H9 (cell line): Measurements from ENCODE around the gene CDC42EP4. TPM values are rescaled to one million over a fixed set of nuclear protein-coding genes. Genes with fewer than 3 reads are reported as not detected.

Experiments
- DNase-seq: peaks from one replicate; pipeline ENCODE4 v3.0.0-alpha.2; 2017
- H2AFZ ChIP-seq: one replicate; pipeline ENCODE4 v1.6.1; 2013; ENCODE audit warnings: mild to moderate bottlenecking, low read length, control low read depth, moderate library complexity
- H2AK5ac ChIP-seq: 2 replicates; pipeline ENCODE4 v1.6.1; 2013; ENCODE audit warnings: low read length, control low read depth, mixed read lengths; ENCODE audit not compliant: insufficient read length
- H2BK120ac ChIP-seq: one replicate; pipeline ENCODE4 v1.6.1; 2013; ENCODE audit warnings: low read depth, mild to moderate bottlenecking, low read length, control low read depth, inconsistent platforms; ENCODE audit not compliant: poor library complexity, severe bottlenecking
- H2BK12ac ChIP-seq: 2 replicates; pipeline ENCODE4 v1.6.1; 2013; ENCODE audit warnings: low read length, control low read depth, mixed read lengths, low read depth; ENCODE audit not compliant: insufficient read length
- H2BK15ac ChIP-seq: 2 replicates; pipeline ENCODE4 v1.6.1; 2013; ENCODE audit warnings: low read depth, low read length, control low read depth
- H2BK20ac ChIP-seq: one replicate; pipeline ENCODE4 v1.6.1; 2013; ENCODE audit warnings: low read depth, mild to moderate bottlenecking, low read length, control low read depth, inconsistent platforms; ENCODE audit not compliant: poor library complexity, severe bottlenecking
- H2BK5ac ChIP-seq: 2 replicates; pipeline ENCODE4 v1.6.1; 2013; ENCODE audit warnings: low read length, control low read depth, mixed read lengths; ENCODE audit not compliant: insufficient read length
- H3K14ac ChIP-seq: 2 replicates; pipeline ENCODE4 v1.6.1; 2013; ENCODE audit warnings: low read length, control low read depth; ENCODE audit not compliant: insufficient read depth
- H3K18ac ChIP-seq: 2 replicates; pipeline ENCODE4 v1.6.1; 2013; ENCODE audit warnings: low read depth, mild to moderate bottlenecking, mixed read lengths, low read length, control low read depth; ENCODE audit not compliant: insufficient read length
- H3K23ac ChIP-seq: 2 replicates; pipeline ENCODE4 v1.6.1; 2013; ENCODE audit warnings: low read length, control low read depth, mixed read lengths, low read depth; ENCODE audit not compliant: insufficient read length
- H3K23me2 ChIP-seq: 2 replicates; pipeline ENCODE4 v1.6.1; 2013; ENCODE audit warnings: low read depth, mild to moderate bottlenecking, mixed read lengths, low read length, control low read depth; ENCODE audit not compliant: insufficient read length, poor library complexity, severe bottlenecking
- H3K27ac ChIP-seq: 2 replicates; pipeline ENCODE4 v1.5.1; 2013; ENCODE audit warnings: low read length, control low read depth, mixed read lengths, low read depth; ENCODE audit not compliant: insufficient read length
- H3K27me3 ChIP-seq: 2 replicates; pipeline ENCODE4 v1.6.1; 2013; ENCODE audit warnings: low read length, control low read depth, inconsistent platforms; ENCODE audit not compliant: insufficient read depth
- H3K4ac ChIP-seq: 2 replicates; pipeline ENCODE4 v1.6.1; 2013; ENCODE audit warnings: low read depth, mild to moderate bottlenecking, control low read depth, inconsistent platforms, low read length, moderate library complexity
- H3K4me1 ChIP-seq: 2 replicates; pipeline ENCODE4 v1.6.1; 2013; ENCODE audit warnings: low read length, control low read depth, inconsistent platforms; ENCODE audit not compliant: insufficient read depth
- H3K4me2 ChIP-seq: 2 replicates; pipeline ENCODE4 v1.6.1; 2013; ENCODE audit warnings: low read length, control low read depth, mixed read lengths; ENCODE audit not compliant: insufficient read length, insufficient read depth
- H3K56ac ChIP-seq: 2 replicates; pipeline ENCODE4 v1.6.1; 2013; ENCODE audit warnings: low read depth, mild to moderate bottlenecking, mixed read lengths, low read length, control low read depth; ENCODE audit not compliant: insufficient read length
- H3K79me1 ChIP-seq: 2 replicates; pipeline ENCODE4 v1.6.1; 2013; ENCODE audit warnings: low read depth, mild to moderate bottlenecking, moderate library complexity, low read length, control low read depth, inconsistent platforms; ENCODE audit not compliant: insufficient read depth, poor library complexity, severe bottlenecking
- H3K79me2 ChIP-seq: 2 replicates; pipeline ENCODE4 v1.6.1; 2013; ENCODE audit warnings: low read length, control low read depth, inconsistent platforms; ENCODE audit not compliant: insufficient read depth
- H3K9ac ChIP-seq: 2 replicates; pipeline ENCODE4 v1.6.1; 2013; ENCODE audit warnings: low read length, control low read depth, mixed read lengths; ENCODE audit not compliant: insufficient read length; ENCODE audit errors: extremely low read depth
- H3K9me3 ChIP-seq: one replicate; pipeline ENCODE4 v1.6.1; 2013; ENCODE audit warnings: low read depth, low read length, inconsistent platforms; ENCODE audit not compliant: control insufficient read depth
- H3T11ph ChIP-seq: one replicate; pipeline ENCODE4 v1.6.1; 2013; ENCODE audit warnings: mild to moderate bottlenecking, low read length, control low read depth, inconsistent platforms
- H4K20me1 ChIP-seq: one replicate; pipeline ENCODE4 v1.6.1; 2013; ENCODE audit not compliant: control insufficient read depth, insufficient read length, insufficient read depth
- H4K5ac ChIP-seq: 2 replicates; pipeline ENCODE4 v1.6.1; 2013; ENCODE audit warnings: low read depth, mild to moderate bottlenecking, mixed read lengths, low read length, control low read depth; ENCODE audit not compliant: insufficient read length
- H4K8ac ChIP-seq: replicated peaks from 2 replicates; pipeline ENCODE4 v1.6.1; 2013; ENCODE audit warnings: low read length, control low read depth, mixed read lengths, low read depth; ENCODE audit not compliant: insufficient read length
- H4K91ac ChIP-seq: 2 replicates; pipeline ENCODE4 v1.6.1; 2013; ENCODE audit warnings: low read depth, mild to moderate bottlenecking, moderate library complexity, mixed read lengths, low read length, control low read depth; ENCODE audit not compliant: insufficient read length
- H3K27ac Mint-ChIP-seq, 3 experiments: 2 replicates in 2 of 3; 3 replicates in 1 of 3; pipeline ENCODE4 v1.8.0; 2020 to 2021; ENCODE audit warnings: mixed read lengths in 3 of 3, mild to moderate bottlenecking in 1 of 3, moderate library complexity in 1 of 3
- H3K27me3 Mint-ChIP-seq: 2 replicates; pipeline ENCODE4 v1.8.0; 2021; ENCODE audit warnings: low read depth, mild to moderate bottlenecking, moderate library complexity, mixed read lengths
- H3K36me3 Mint-ChIP-seq, 3 experiments: 2 replicates in 2 of 3; 3 replicates in 1 of 3; pipeline ENCODE4 v1.8.0; 2020 to 2021; ENCODE audit warnings: low read depth in 3 of 3, mixed read lengths in 3 of 3; ENCODE audit not compliant: insufficient read depth in 1 of 3
- H3K4me1 Mint-ChIP-seq, 2 experiments: 2 replicates each; pipeline ENCODE4 v1.8.0; 2020; ENCODE audit warnings: mixed read lengths in 2 of 2
- H3K4me3 Mint-ChIP-seq, 2 experiments: 2 replicates in 1 of 2; 3 replicates in 1 of 2; pipeline ENCODE4 v1.8.0; 2020 to 2021; ENCODE audit warnings: mild to moderate bottlenecking in 2 of 2, mixed read lengths in 2 of 2, moderate library complexity in 1 of 2
- H3K9me3 Mint-ChIP-seq, 2 experiments: 2 replicates in 1 of 2; 3 replicates in 1 of 2; pipeline ENCODE4 v1.8.0; 2020; ENCODE audit warnings: mild to moderate bottlenecking in 2 of 2, mixed read lengths in 2 of 2, moderate library complexity in 1 of 2
- CTCF ChIP-seq: fragments of 200-600 bp; sonication (generic); conservative IDR thresholded peaks from 3 replicates; pipeline ENCODE4 v1.8.0; 2021; ENCODE audit warnings: antibody characterized with exemption, mild to moderate bottlenecking
- WGBS: extraction: QIAGEN DNeasy Blood & Tissue Kit; methylation state at CpG from one replicate; pipeline ENCODE4 v1.1.7; 2013; ENCODE audit warnings: missing lambda C conversion rate, low lambda C conversion rate, mixed read lengths; ENCODE audit not compliant: insufficient read length; ENCODE audit errors: extremely low coverage; 5-methylcytosine and 5-hydroxymethylcytosine counted together
- total RNA-seq: library from RNA; stranded (reverse); gene quantifications from 2 replicates; pipeline ENCODE4 v1.2.1, GENCODE V29; 2021

CDC42EP4 gene
- total RNA-seq, 1 experiment from 2014 or later, result 27.1 TPM

- no peaks in the 10 kb centered on the region for H3K79me2 ChIP-seq
- no peak overlapping the region for H4K8ac ChIP-seq
- Mint-ChIP-seq H3K36me3 (peaks cover 0 to 16% (median 0%) of the 10 kb centered on the region in 3 experiments; a peak in 3 of 7 replicates), H3K27me3 (no peaks in the 10 kb centered on the region; the same call in none of the 2 replicates), H3K4me3 (no peak overlapping the region), H3K4me1 (peaks cover 22 to 28% of the 10 kb centered on the region in 2 experiments), H3K9me3 (no peaks in the 10 kb centered on the region), H3K27ac (0 out of 7 replicates have a peak overlapping the region, but pooled peaks of 1 of the 3 experiments have one; percentile 34)
- H3K9ac ChIP-seq, result no peak overlapping the region
- no peak for DNase-seq
- no peak overlapping the region for H3T11ph ChIP-seq
- H4K5ac ChIP-seq, result no peak overlapping the region
- H3K18ac ChIP-seq, result no peak overlapping the region
- TF ChIP-seq CTCF, result no peak
- H3K14ac ChIP-seq, result no peak overlapping the region
- no peak overlapping the region for H4K91ac ChIP-seq
- no CpG with 5 or more reads among the region's 3 CpGs for WGBS
- no peaks in the 10 kb centered on the region for H3K79me1 ChIP-seq
- H4K20me1 ChIP-seq, result no peaks in the 10 kb centered on the region
- H3K23ac ChIP-seq, result no peak overlapping the region
- H3K27ac ChIP-seq, result no peak overlapping the region
- H3K4me2 ChIP-seq, result no peak overlapping the region
- no peaks in the 10 kb centered on the region for H3K9me3 ChIP-seq
- no peaks in the 10 kb centered on the region for H3K23me2 ChIP-seq
- H2AFZ ChIP-seq, result no peak overlapping the region
- H2BK120ac ChIP-seq, result no peak overlapping the region
- no peak overlapping the region for H3K4ac ChIP-seq
- no peak overlapping the region for H2BK20ac ChIP-seq
- no peak overlapping the region for H2BK15ac ChIP-seq
- H3K4me1 ChIP-seq, result no peaks in the 10 kb centered on the region
- no peak overlapping the region for H2BK5ac ChIP-seq
- no peaks in the 10 kb centered on the region for H3K27me3 ChIP-seq
- no peak overlapping the region for H3K56ac ChIP-seq
- H2AK5ac ChIP-seq, result no peak overlapping the region
- H2BK12ac ChIP-seq, result no peak overlapping the region
These were observed 40.0 kb upstream of the CDC42EP4 start for GRCh38 chr17:73351764-73352163.
